ENCODE results near the gene CARMIL1.

DNA sequence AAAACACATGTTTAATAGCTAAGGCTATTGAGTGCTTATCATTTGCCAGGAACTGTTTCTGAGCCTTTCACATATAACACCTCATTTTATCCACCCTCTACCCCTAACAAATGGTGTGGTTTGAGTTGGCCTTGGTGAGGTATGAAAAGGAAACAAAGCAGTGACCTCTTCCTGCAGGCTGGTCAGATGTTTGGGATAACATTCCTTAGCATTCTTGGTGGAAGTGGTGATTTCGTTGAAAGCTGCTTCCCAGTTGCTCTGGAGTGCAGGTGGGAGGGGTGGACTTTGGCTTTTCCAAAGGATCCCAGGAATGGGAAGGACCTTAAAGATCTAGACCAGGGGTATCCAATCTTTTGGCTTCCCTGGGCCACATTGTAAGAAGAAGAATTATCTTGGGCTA, 41.3 kb downstream of the CARMIL1 start:
- TF ChIP-seq, protein P1, sequence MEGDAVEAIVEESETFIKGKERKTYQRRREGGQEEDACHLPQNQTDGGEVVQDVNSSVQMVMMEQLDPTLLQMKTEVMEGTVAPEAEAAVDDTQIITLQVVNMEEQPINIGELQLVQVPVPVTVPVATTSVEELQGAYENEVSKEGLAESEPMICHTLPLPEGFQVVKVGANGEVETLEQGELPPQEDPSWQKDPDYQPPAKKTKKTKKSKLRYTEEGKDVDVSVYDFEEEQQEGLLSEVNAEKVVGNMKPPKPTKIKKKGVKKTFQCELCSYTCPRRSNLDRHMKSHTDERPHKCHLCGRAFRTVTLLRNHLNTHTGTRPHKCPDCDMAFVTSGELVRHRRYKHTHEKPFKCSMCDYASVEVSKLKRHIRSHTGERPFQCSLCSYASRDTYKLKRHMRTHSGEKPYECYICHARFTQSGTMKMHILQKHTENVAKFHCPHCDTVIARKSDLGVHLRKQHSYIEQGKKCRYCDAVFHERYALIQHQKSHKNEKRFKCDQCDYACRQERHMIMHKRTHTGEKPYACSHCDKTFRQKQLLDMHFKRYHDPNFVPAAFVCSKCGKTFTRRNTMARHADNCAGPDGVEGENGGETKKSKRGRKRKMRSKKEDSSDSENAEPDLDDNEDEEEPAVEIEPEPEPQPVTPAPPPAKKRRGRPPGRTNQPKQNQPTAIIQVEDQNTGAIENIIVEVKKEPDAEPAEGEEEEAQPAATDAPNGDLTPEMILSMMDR (IDR thresholded peaks at IDR 0.05) = no peak
- TF ChIP-seq POLR2AphosphoS5 (IDR thresholded peaks at IDR 0.05; ENCODE audit: insufficient read depth in 1 of 2, low read depth in 1 of 2) (no peak), POLR2A (IDR thresholded peaks at IDR 0.05) (no peak)
